ENCODE measurements around the gene B3GALT2.
"Not testable (repeated sequence)": the region's sequence is repeated elsewhere in the genome, so short reads cannot be mapped to it uniquely, and the experiment has no call there.

The B3GALT2 gene

GRCh38 chr1:193185901-193186731, at the start of gene B3GALT2:
Gene B3GALT2 (minus strand): TSS chr1:193186613. CDS start chr1:193181562, 5,051 bp downstream.
- DNase-seq: peak; percentile 39

- DNase-seq: no peak
Observed at GRCh38 chr1:193234530-193234929, 48.1 kb upstream of the B3GALT2 start.

GRCh38 chr1:193231146-193231545, 44.7 kb upstream of the B3GALT2 start:
- DNase-seq: not testable (repeated sequence)

- DNase-seq: no peak
Observed at GRCh38 chr1:193229136-193229535, 42.7 kb upstream of the B3GALT2 start.

GRCh38 chr1:193222056-193222615, 35.7 kb upstream of the B3GALT2 start:
- DNase-seq: no peak

GRCh38 chr1:193221651-193222050, 35.2 kb upstream of the B3GALT2 start:
- no peak for DNase-seq

GRCh38 chr1:193219391-193219790, 33.0 kb upstream of the B3GALT2 start:
- no peak for DNase-seq

- no peak for DNase-seq
Observed at GRCh38 chr1:193216920-193217319, 30.5 kb upstream of the B3GALT2 start.

GRCh38 chr1:193213998-193214397, 27.6 kb upstream of the B3GALT2 start:
- DNase-seq: no peak

- DNase-seq: no peak
Observed at GRCh38 chr1:193212637-193213036, 26.2 kb upstream of the B3GALT2 start.

- DNase-seq: no peak
Observed at GRCh38 chr1:193211539-193211938, 25.1 kb upstream of the B3GALT2 start.

- no peak for DNase-seq
Observed at GRCh38 chr1:193210996-193211395, 24.6 kb upstream of the B3GALT2 start.

GRCh38 chr1:193201021-193201420, 14.6 kb upstream of the B3GALT2 start:
- no peak for DNase-seq

- no peak for DNase-seq
Observed at GRCh38 chr1:193199940-193200339, 13.5 kb upstream of the B3GALT2 start.

GRCh38 chr1:193192586-193192985, 6.2 kb upstream of the B3GALT2 start:
- DNase-seq: no peak

GRCh38 chr1:193190096-193190744, 3.8 kb upstream of the B3GALT2 start:
- DNase-seq: no peak

- no peak for DNase-seq
Observed at GRCh38 chr1:193189442-193190095, 3.2 kb upstream of the B3GALT2 start.

GRCh38 chr1:193188915-193189314, 2.5 kb upstream of the B3GALT2 start:
- not testable (repeated sequence) for DNase-seq

GRCh38 chr1:193187114-193187513, 701 bp upstream of the B3GALT2 start:
- no peak for DNase-seq

- DNase-seq: no peak
Observed at GRCh38 chr1:193185211-193185610, 1.2 kb downstream of the B3GALT2 start.

GRCh38 chr1:193184776-193185175, 1.6 kb downstream of the B3GALT2 start:
- DNase-seq: no peak

- DNase-seq: peak; percentile 70
Observed at GRCh38 chr1:193183019-193183627, 3.3 kb downstream of the B3GALT2 start.

- DNase-seq: no peak
Observed at GRCh38 chr1:193181985-193182384, 4.4 kb downstream of the B3GALT2 start.
